OCI-LY7 (cell line): Measurements from ENCODE around the gene WNT9B.

Experiments used
- CTCF ChIP-seq: fragments of 200-600 bp; sonication (generic); conservative IDR thresholded peaks from 2 replicates; pipeline ENCODE4 v1.5.1; 2014; ENCODE audit warnings: mild to moderate bottlenecking, antibody characterized with exemption, low read length, moderate library complexity, mixed read lengths
- EZH2phosphoT487 ChIP-seq: fragments of 200-600 bp; sonication (generic); IDR thresholded peaks from 2 replicates; pipeline ENCODE4 v1.6.1; 2018; ENCODE audit warnings: low read depth, borderline replicate concordance, mild to moderate bottlenecking, mixed run types, antibody characterized with exemption, low read length, moderate library complexity, mixed read lengths

DNA sequence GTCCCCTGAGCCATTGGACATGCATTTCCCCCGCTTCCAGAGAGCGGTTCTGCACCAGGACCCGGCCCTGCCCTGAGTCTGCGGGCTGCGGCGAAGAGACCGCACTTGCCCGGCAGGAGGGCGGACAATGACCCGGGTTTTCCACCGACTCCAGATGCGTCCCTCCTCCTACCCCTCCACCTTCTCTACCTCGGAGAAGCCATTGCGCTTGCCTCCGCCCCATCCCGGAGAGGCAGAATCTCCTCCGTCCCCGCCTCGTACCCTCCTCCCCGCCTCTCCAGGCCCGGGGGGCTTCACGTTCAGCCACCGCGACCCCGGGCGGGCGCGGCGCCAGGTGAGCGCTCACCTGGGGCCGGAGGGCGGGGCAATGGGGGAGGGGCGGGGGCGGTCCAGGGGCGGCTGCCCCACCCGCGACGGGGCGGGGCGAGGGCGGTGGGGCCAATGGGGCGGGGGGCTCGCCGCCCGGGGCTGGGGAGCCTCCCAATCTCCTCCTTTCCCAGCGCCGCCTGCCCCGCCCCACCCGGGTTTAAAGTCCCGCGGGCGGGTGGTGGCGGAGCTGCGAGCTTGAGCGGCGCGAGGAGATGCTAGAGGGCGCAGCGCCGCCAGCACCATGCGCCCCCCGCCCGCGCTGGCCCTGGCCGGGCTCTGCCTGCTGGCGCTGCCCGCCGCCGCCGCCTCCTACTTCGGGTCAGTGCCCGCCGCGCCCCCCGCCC lies at the start of gene WNT9B:
- no peak for TF ChIP-seq EZH2phosphoT487
- no peak for TF ChIP-seq CTCF
